Raji (cell line): ENCODE results near the gene SOBP.

Experiments
- POLR2A ChIP-seq: IDR thresholded peaks from 2 replicates; pipeline ENCODE4 v1.6.1; 2011; ENCODE audit warnings: low read depth, low read length, control low read depth; ENCODE audit not compliant: insufficient read depth

The SOBP gene

DNA sequence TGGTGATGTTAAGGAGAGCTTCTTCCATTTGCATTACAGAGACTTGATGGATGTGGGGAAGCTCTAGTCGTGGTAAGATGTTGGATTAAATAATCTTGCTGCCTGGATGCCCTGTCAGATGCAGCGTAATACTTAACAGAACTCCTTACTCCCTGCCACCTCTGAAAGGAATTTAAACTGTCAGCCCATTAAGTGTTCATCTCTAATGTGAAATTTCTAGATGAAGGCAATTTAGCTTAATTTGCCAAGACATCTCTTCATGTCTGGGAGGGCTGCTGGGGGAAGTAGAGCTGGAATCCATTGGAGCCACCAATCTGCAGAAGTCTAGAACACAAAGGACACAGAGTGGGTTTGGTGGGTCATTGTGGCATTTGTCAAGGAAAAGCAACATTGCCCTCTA, 64.4 kb downstream of the SOBP start:
- no peak for TF ChIP-seq POLR2A

- no peak for TF ChIP-seq POLR2A
These were observed 65.0 kb downstream of the SOBP start for GRCh38 chr6:107554918-107555317.

DNA sequence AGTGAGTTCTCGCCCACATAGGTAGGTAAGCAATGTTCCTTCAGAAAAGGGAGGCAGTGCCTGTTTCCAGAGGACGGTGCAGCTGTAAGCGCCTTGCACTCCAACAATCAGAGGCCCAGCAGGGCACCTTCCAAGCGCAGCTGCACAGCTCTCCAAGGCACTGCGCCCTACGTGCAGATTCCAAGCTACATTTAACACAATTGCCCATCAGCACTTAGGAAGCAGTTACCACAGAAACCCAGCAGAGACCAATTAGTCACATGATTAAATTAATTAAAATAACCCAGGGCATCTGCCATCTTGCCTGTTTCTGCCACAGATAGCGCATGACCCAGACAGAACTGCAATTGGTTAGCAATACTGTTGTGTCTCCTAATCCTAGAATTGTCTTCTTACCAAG, 65.5 kb downstream of the SOBP start:
- TF ChIP-seq POLR2A, result no peak

DNA sequence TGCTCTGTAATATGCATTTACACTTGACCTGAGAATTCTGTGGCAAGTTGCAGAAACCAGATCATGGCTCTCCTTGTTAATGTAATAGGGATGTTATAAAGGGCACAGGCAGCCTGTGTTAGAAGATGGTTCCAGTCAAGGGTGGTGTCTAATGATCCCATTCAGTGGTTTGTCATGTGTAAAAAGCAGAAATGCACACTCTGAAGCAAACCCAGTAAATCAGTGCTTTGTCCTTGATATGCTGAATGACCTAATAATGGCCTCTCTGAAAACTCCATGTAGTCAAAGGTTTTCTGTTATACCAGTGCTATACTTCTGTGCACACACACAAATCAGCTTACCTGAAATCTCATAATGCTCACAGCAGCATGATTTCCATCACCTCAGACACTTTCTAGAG, 66.2 kb downstream of the SOBP start:
- TF ChIP-seq POLR2A, result no peak

- TF ChIP-seq POLR2A, result no peak
These were observed 67.8 kb downstream of the SOBP start for GRCh38 chr6:107557698-107558097.

GRCh38 chr6:107560657-107561056, 70.7 kb downstream of the SOBP start:
- no peak for TF ChIP-seq POLR2A

DNA sequence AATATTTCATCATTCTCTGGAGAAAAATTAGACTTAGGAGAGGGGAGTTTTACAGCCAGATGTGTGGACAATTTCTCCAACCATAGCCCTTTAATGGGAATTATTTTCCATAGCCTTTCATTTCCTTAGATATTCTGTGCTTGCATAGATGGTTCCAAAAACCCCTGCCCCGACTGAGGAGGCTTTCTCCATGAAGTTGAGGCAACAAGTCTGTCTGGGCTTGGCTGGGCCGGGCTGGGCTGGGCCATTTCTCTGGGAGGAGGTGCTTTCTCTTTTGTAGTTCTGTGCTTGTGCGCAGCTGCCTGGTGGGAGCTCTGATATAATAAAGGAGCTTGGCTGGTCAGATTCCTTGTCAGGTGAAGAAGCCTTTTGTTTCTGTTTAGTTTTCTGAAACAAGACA, 71.4 kb downstream of the SOBP start:
- no peak for TF ChIP-seq POLR2A

DNA sequence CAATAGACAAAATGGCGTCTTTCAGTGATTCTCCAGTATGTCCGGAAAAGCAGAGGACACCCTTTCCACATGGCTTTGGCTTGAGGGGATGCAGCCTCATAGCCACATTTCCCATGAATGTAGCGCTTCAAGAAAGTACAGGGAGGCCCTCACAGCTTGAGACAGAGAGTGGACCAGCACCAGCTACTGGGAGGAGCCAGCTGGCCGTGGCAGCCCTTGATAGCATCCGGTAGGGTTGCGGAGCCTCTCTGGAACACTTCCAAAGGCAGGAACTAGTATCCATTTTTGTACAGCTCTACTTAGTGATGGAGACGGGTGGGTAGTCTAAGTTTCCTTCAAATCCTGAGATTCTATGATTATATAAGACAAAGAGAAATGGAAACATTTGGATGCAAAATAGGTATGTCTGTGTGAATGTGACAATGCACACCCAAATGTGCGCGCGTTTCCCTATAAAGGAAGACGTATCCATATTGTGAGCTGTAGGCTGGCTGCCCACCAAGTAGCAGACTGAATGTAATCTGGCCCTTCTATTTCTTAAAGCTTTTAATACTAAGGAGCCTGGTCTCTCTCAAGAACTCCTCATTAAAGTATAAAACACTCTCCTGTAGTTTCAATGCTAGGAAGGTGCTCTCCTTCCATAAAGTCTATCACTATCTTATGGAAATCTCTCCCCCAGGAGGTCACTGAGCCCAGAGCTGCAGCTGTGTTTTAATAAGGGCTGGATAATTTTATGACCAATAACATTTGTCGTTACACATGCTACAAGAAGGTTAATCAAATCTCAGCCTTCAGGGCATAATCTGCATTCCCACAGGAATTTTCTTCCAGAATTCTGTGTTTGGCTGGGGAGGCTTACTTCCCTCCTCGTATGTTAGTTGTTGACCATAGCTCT, 74.0 kb downstream of the SOBP start:
- no peak for TF ChIP-seq POLR2A

DNA sequence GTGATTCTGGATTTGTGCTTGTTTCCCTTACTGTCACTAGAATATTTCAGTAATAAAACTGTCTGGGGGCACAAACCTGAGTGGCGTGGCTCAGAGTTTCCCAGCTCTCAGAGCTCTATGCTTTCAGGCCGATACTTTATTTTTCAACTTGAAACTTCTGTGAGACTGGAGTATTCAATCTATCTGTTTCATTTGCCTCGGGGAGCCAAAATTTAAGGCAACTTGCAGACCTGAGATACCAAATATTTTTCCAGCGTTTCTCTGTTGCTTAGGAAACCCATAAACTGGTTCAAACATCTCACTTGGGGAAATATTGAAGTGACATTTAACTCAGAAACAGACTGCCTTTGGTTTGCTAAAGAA, 74.7 kb downstream of the SOBP start:
- no peak for TF ChIP-seq POLR2A

DNA sequence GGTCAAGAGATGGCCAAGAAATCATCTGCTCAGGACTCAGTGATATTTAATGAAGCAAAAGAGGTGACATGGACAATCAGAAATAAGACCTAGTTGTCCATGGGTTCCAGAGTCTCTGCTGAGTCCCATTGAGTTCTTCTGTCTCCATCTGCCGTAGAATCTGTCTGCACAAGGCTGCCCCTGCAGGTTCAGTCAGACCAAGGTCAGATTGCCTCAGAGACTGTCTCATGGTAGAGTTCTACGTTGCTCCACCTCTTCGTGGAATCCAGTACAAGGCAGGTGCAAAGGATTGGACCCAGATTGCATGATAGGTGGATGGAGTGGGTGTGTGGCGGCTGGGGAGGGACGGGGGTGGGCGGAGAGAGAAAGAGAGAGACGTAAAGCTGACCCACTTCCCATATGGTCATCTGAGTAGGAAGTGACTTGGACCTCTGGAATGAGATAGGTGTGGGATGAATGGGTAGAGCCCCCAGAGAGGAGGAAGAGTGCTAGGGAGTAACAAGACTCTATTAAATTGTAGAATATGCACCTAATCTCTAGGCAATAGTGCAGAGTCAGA, 75.3 kb downstream of the SOBP start:
- TF ChIP-seq POLR2A, result no peak

GRCh38 chr6:107567643-107568042, 77.7 kb downstream of the SOBP start:
- TF ChIP-seq POLR2A, result no peak

DNA sequence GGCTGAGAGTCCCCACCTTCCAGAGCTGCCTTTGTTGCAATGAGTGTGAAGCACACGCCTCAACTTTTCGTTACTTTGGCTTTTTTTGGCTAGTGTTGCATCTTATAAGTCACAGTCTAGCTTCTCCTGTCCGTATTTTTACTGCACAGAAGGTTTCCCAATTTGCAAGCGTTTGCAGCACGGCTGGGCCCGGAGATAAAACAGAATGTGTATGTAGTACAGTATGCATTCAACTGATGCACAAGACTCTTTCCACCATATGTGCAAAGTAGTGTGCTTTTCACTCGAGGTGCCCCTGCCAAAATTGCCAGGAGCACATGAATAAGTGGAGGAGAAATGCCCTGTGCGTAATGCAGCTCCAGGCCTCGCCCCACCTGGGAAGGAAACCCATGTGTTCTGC, 79.6 kb downstream of the SOBP start:
- TF ChIP-seq POLR2A, result no peak

DNA sequence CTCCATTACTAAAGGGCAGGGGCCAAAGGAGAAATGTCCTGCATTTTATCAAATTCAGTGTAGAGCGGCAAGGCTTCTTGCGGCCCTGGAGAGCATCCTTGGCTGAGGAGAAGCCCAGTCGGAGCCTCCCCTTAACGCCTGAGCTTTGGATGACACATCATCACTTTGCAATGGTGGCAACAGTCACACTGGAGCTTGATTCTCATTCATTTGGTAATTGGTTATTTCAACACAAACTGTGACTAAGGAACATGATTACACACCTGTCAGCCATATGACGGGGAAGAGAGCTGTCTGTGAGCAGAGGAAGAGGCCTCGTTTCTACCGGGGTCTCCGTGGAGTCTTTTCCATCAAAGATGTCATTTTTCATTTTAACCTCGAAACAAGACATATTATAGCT, 81.4 kb downstream of the SOBP start:
- TF ChIP-seq POLR2A, result no peak

GRCh38 chr6:107572886-107573285, 83.0 kb downstream of the SOBP start:
- no peak for TF ChIP-seq POLR2A

GRCh38 chr6:107574856-107575255, 84.9 kb downstream of the SOBP start:
- no peak for TF ChIP-seq POLR2A

GRCh38 chr6:107576852-107577251, 86.9 kb downstream of the SOBP start:
- no peak for TF ChIP-seq POLR2A
